Transverse colon (tissue), 4 donors: ENCODE measurements around the gene INHBA. TPM values are rescaled to one million over a fixed set of nuclear protein-coding genes. Genes with fewer than 3 reads are reported as not detected.

Experiments
- DNase-seq: peaks from one replicate; pipeline ENCODE4 v3.0.0-alpha.2; 2019
- H3K27ac ChIP-seq, 4 donors: fragments of 200-600 bp; sonication (generic); 2 replicates each; pipeline ENCODE4 v1.5.1; 2016 to 2018; ENCODE audit warnings: inconsistent platforms in 4 of 4
- H3K27me3 ChIP-seq: fragments of 200-600 bp; sonication (generic); 2 replicates; pipeline ENCODE4 v1.5.1; 2017; ENCODE audit warnings: inconsistent platforms
- H3K36me3 ChIP-seq, 4 donors: fragments of 200-600 bp; sonication (generic); 2 replicates each; pipeline ENCODE4 v1.5.1; 2017 to 2019; ENCODE audit warnings: inconsistent platforms in 4 of 4
- H3K4me1 ChIP-seq, 4 donors: fragments of 200-600 bp; sonication (generic); 2 replicates each; pipeline ENCODE4 v1.5.1; 2017 to 2020; ENCODE audit warnings: inconsistent platforms in 4 of 4
- H3K4me3 ChIP-seq, 4 donors: fragments of 200-600 bp; sonication (generic); 1 replicate in 1 of 4; 2 replicates in 3 of 4; pipeline versions ENCODE4 v1.5.1 to v1.6.1; 2017 to 2019; ENCODE audit warnings: inconsistent platforms in 4 of 4
- H3K9me3 ChIP-seq, 2 donors: fragments of 200-600 bp; sonication (generic); 2 replicates each; pipeline ENCODE4 v1.5.1; 2017 to 2019; ENCODE audit warnings: inconsistent platforms in 2 of 2
- CTCF ChIP-seq, 5 experiments: fragments of 200-600 bp in 3 of 5; fragments of 450-650 bp in 2 of 5; sonication (generic) in 3 of 5; IDR thresholded peaks; 1 replicate in 2 of 5; 2 replicates in 3 of 5; pipeline ENCODE4 v1.5.1; 2016 to 2017; ENCODE audit warnings: antibody characterized with exemption in 5 of 5, inconsistent platforms in 3 of 5, mild to moderate bottlenecking in 2 of 5, moderate library complexity in 1 of 5
- EP300 ChIP-seq: sonication (generic); formaldehyde crosslinking; IDR thresholded peaks from one replicate; pipeline ENCODE4 v1.6.1; 2017; ENCODE audit warnings: antibody characterized with exemption, low read depth
- POLR2A ChIP-seq: fragments of 450-650 bp; IDR thresholded peaks from one replicate; pipeline ENCODE4 v1.6.1; 2016; ENCODE audit warnings: antibody characterized with exemption, mild to moderate bottlenecking, moderate library complexity
- POLR2AphosphoS5 ChIP-seq, 3 donors: sonication (generic); formaldehyde crosslinking; IDR thresholded peaks; one replicate each; pipeline ENCODE4 v1.6.1; 2016; ENCODE audit warnings: antibody characterized with exemption in 3 of 3
- WGBS, 2 donors: methylation state at CpG; one replicate each; pipeline ENCODE4 v1.1.5; 2018; ENCODE audit warnings: low coverage in 1 of 2; 5-methylcytosine and 5-hydroxymethylcytosine counted together
- in situ Hi-C, 4 donors: fragments of 200-750 bp; cut with MboI; loops; one replicate each; pipeline versions ENCODE4 v1.15.0 to v1.15.1; 2017; ENCODE audit warnings: low sequenced_read_pairs in 3 of 4, low pct_ligation_motif_present in 1 of 4, low pct_unique_long_range_greater_than_20kb in 1 of 4
- intact Hi-C: fragments of 100-400 bp; cut with DNase I; formaldehyde crosslinking; loops from one replicate; pipeline ENCODE4 v1.15.1; 2023; ENCODE audit warnings: low total_unique reads
- total RNA-seq, 4 donors: library from RNA; depleted of rRNA; stranded (reverse); fragments of >200 nt; gene quantifications; one replicate each; pipeline ENCODE4 v1.1.0, GENCODE V29; 2016

The INHBA gene
- total RNA-seq, 4 donors from 2014 or later: 0.14 to 1.1 (median 1.00) TPM; not detected in 1

GRCh38 chr7:41725013-41725412, 22.1 kb upstream of the INHBA start:
- Histone ChIP-seq H3K27me3 (no peaks in the 10 kb centered on the region), H3K4me1 (no peaks in the 10 kb centered on the region), H3K9me3 (no peaks in the 10 kb centered on the region), H3K27ac (no peak overlapping the region), H3K36me3 (no peaks in the 10 kb centered on the region), H3K4me3 (no peak overlapping the region)
- WGBS, 2 donors: 88 to 100% methylated on average over 2 to 6 of the region's 6 CpGs
- intact Hi-C loops: no loop called here
- DNase-seq: no peak
- in situ Hi-C loops: no loop called here
- no peak for TF ChIP-seq POLR2A
- no peak for TF ChIP-seq EP300
- TF ChIP-seq CTCF (IDR thresholded peaks at IDR 0.05): no peak
- no peak for TF ChIP-seq POLR2AphosphoS5 (IDR thresholded peaks at IDR 0.05)

- no peak for DNase-seq
- no peak for TF ChIP-seq CTCF (IDR thresholded peaks at IDR 0.05)
- TF ChIP-seq POLR2A: no peak
- TF ChIP-seq POLR2AphosphoS5 (IDR thresholded peaks at IDR 0.05): no peak
- no peak for TF ChIP-seq EP300
- Histone ChIP-seq H3K27me3 (no peaks in the 10 kb centered on the region), H3K9me3 (no peaks in the 10 kb centered on the region), H3K27ac (no peak overlapping the region), H3K4me1 (no peaks in the 10 kb centered on the region), H3K36me3 (no peaks in the 10 kb centered on the region), H3K4me3 (no peak overlapping the region)
- intact Hi-C loops (no loop called here), in situ Hi-C loops (loop anchor here in 3 of 4 donors (25.0 kb wide), 2 partner anchors 1384 to 1484 kb away; no protein-coding TSS in a partner anchor)
- WGBS, 2 donors: 67 to 75% methylated on average over 1 of the region's 1 CpG
Measured at GRCh38 chr7:41720886-41721285, 18.0 kb upstream of the INHBA start.

- intact Hi-C loops: no loop called here
- H3K9me3 ChIP-seq: no peaks in the 10 kb centered on the region
- no peak for TF ChIP-seq EP300
- TF ChIP-seq CTCF (IDR thresholded peaks at IDR 0.05): no peak
- no peak for TF ChIP-seq POLR2AphosphoS5 (IDR thresholded peaks at IDR 0.05)
- no peak for TF ChIP-seq POLR2A
- DNase-seq: no peak
- H3K4me1 ChIP-seq: no peaks in the 10 kb centered on the region
- WGBS, 2 donors: 94 to 100% methylated on average over 1 to 4 of the region's 4 CpGs
- H3K27ac ChIP-seq: no peak overlapping the region
- no peaks in the 10 kb centered on the region for H3K27me3 ChIP-seq
- no peak overlapping the region for H3K4me3 ChIP-seq
- no peaks in the 10 kb centered on the region for H3K36me3 ChIP-seq
- in situ Hi-C loops: loop anchor here in 3 of 4 donors (25.0 kb wide), 2 partner anchors 1383 to 1483 kb away; no protein-coding TSS in a partner anchor
Measured at GRCh38 chr7:41720046-41720445, 17.2 kb upstream of the INHBA start.

GRCh38 chr7:41716691-41717090, 13.8 kb upstream of the INHBA start:
- in situ Hi-C loops: loop anchor here in 3 of 4 donors (25.0 kb wide), 2 partner anchors 1379 to 1479 kb away; no protein-coding TSS in a partner anchor
- 81 to 82% methylated on average over 6 to 11 of the region's 11 CpGs for WGBS, 2 donors

More at GRCh38 chr7:41716691-41717090, 13.8 kb upstream of the INHBA start:
- no peaks in the 10 kb centered on the region for H3K9me3 ChIP-seq
- H3K27me3 ChIP-seq: no peaks in the 10 kb centered on the region
- H3K4me1 ChIP-seq: no peaks in the 10 kb centered on the region
- TF ChIP-seq CTCF (IDR thresholded peaks at IDR 0.05): no peak
- no peak for TF ChIP-seq EP300
- TF ChIP-seq POLR2A: no peak
- no peak for TF ChIP-seq POLR2AphosphoS5 (IDR thresholded peaks at IDR 0.05)
- intact Hi-C loops: no loop called here
- H3K4me3 ChIP-seq: no peak overlapping the region
- H3K36me3 ChIP-seq: no peaks in the 10 kb centered on the region
- no peak for DNase-seq
- no peak overlapping the region for H3K27ac ChIP-seq
